Esophagus squamous epithelium (tissue), 4 donors: ENCODE data around the gene CFAP77.

Experiments used
- CTCF ChIP-seq, 6 experiments: fragments of 450-650 bp in 4 of 6; fragments of 200-600 bp in 2 of 6; sonication (generic) in 2 of 6; IDR thresholded peaks; one replicate each; pipeline ENCODE4 v1.5.1; 2016 to 2019; ENCODE audit warnings: antibody characterized with exemption in 6 of 6, mild to moderate bottlenecking in 4 of 6, moderate library complexity in 4 of 6
- POLR2A ChIP-seq, 4 donors: fragments of 450-650 bp; IDR thresholded peaks; one replicate each; pipeline ENCODE4 v1.6.1; 2017; ENCODE audit warnings: antibody characterized with exemption in 4 of 4, mild to moderate bottlenecking in 4 of 4, moderate library complexity in 3 of 4

GRCh38 chr9:132485393-132485792 is 75.4 kb downstream of the CFAP77 start:
- no peak for TF ChIP-seq POLR2A (IDR thresholded peaks at IDR 0.05)
- no peak for TF ChIP-seq CTCF (IDR thresholded peaks at IDR 0.05)
